Hepatocyte (in vitro differentiated cells): ENCODE measurements around the gene ARL5A.

Experiments used
- EZH2 ChIP-seq: fragments of 200-600 bp; sonication (generic); IDR thresholded peaks from 2 replicates; pipeline ENCODE4 v1.6.1; 2016; ENCODE audit warnings: antibody characterized with exemption, mild to moderate bottlenecking, borderline replicate concordance
- TF ChIP-seq, protein P1 (sequence below): fragments of 200-600 bp; sonication (generic); IDR thresholded peaks from 2 replicates; pipeline ENCODE4 v1.5.1; 2016; ENCODE audit warnings: antibody characterized with exemption, mild to moderate bottlenecking; ENCODE audit not compliant: poor library complexity

DNA sequence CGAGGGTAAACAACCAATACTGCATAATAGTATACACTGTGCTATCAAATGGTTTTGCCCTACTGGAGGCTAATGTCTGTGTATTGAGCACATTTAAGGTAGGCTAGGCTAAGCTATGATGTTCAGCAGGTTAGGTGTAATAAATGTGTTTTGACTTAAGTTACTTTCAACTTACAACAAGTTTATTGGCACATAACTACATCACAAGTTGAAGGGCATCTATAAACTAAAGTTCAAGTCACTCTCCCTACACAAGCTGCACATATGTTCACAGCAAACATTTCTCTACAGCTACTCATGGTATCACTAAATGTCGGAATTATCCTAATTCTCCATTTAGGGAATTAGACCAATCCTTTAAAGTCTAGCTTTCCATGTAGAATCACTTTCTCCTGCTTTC is 11.4 kb downstream of the ARL5A start:
- TF ChIP-seq, protein P1, sequence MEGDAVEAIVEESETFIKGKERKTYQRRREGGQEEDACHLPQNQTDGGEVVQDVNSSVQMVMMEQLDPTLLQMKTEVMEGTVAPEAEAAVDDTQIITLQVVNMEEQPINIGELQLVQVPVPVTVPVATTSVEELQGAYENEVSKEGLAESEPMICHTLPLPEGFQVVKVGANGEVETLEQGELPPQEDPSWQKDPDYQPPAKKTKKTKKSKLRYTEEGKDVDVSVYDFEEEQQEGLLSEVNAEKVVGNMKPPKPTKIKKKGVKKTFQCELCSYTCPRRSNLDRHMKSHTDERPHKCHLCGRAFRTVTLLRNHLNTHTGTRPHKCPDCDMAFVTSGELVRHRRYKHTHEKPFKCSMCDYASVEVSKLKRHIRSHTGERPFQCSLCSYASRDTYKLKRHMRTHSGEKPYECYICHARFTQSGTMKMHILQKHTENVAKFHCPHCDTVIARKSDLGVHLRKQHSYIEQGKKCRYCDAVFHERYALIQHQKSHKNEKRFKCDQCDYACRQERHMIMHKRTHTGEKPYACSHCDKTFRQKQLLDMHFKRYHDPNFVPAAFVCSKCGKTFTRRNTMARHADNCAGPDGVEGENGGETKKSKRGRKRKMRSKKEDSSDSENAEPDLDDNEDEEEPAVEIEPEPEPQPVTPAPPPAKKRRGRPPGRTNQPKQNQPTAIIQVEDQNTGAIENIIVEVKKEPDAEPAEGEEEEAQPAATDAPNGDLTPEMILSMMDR = no peak
- TF ChIP-seq EZH2 = no peak
